Endothelial cell of umbilical vein (primary cell): Measurements from ENCODE around the gene CCDC30. TPM values are rescaled to one million over a fixed set of nuclear protein-coding genes. Genes with fewer than 3 reads are reported as not detected.

Source experiments
- BruUV-seq: library from RNA; stranded (reverse); fragments of 400-500 nt; replicated peaks from 2 replicates; lab custom pipeline; 2021; lab: Mats Ljungman, UMichigan
- CTCF ChIA-PET: fragments of 300-600, 350-600 bp; sonication (Branson Sonifier 250); formaldehyde crosslinking; loops from one replicate; lab custom pipeline; 2021; ENCODE audit warnings: antibody characterized with exemption, inconsistent platforms; lab: Charles Lee
- POLR2A ChIA-PET: fragments of 300-600, 350-600 bp; sonication (Branson Sonifier 250); formaldehyde crosslinking; loops from one replicate; lab custom pipeline; 2021; ENCODE audit warnings: antibody characterized with exemption, inconsistent platforms; lab: Charles Lee
- DNase-seq: peaks from one replicate; pipeline ENCODE4 v3.0.0-alpha.2; 2011; ENCODE audit warnings: low read depth, low spot score
- FAIRE-seq: peaks from 2 replicates; lab custom pipeline; 2011; peaks lifted over from hg19 to GRCh38; lab: Jason Lieb, UNC
- H2AFZ ChIP-seq: 2 replicates; pipeline ENCODE4 v1.6.0; 2012; ENCODE audit warnings: low read depth, low read length, control low read depth, inconsistent platforms
- H3K27ac ChIP-seq: 2 replicates; pipeline ENCODE4 v1.5.1; 2011; ENCODE audit warnings: low read depth, mild to moderate bottlenecking, control low read depth, low read length, moderate library complexity; ENCODE audit not compliant: insufficient read depth
- H3K27me3 ChIP-seq, 2 experiments: 2 replicates each; pipeline versions ENCODE4 v1.6.0 to v1.6.1; 2011; ENCODE audit warnings: low read length in 2 of 2, mixed read lengths in 1 of 2; ENCODE audit not compliant: control insufficient read depth in 2 of 2, insufficient read depth in 2 of 2
- H3K36me3 ChIP-seq, 2 experiments: 2 replicates in 1 of 2; 3 replicates in 1 of 2; pipeline ENCODE4 v1.5.1; 2011; ENCODE audit warnings: low read length in 2 of 2, mild to moderate bottlenecking in 1 of 2, moderate library complexity in 1 of 2; ENCODE audit not compliant: control insufficient read depth in 2 of 2, insufficient read depth in 2 of 2; ENCODE audit errors: extremely low read depth in 1 of 2
- H3K4me1 ChIP-seq: 3 replicates; pipeline ENCODE4 v1.5.1; 2011; ENCODE audit warnings: mild to moderate bottlenecking, low read length; ENCODE audit not compliant: control insufficient read depth, insufficient read depth; ENCODE audit errors: extremely low read depth
- H3K4me2 ChIP-seq: 2 replicates; pipeline ENCODE4 v1.6.1; 2011; ENCODE audit warnings: low read length, control low read depth, mixed read lengths; ENCODE audit not compliant: insufficient read depth
- H3K4me3 ChIP-seq, 3 experiments: fragments of 200-600 bp in 1 of 3; sonication (generic), shearing (Covaris generic) in 1 of 3; replicated peaks in 1 of 3; 2 replicates each; pipeline ENCODE4 v1.5.1; 2011 to 2016; ENCODE audit warnings: control low read depth in 3 of 3, low read length in 3 of 3, mild to moderate bottlenecking in 2 of 3, inconsistent platforms in 1 of 3, low read depth in 1 of 3, moderate library complexity in 1 of 3; ENCODE audit not compliant: insufficient read depth in 1 of 3
- H3K79me2 ChIP-seq: 2 replicates; pipeline ENCODE4 v1.6.0; 2012; ENCODE audit warnings: low read length, inconsistent platforms; ENCODE audit not compliant: control insufficient read depth, insufficient read depth
- H3K9ac ChIP-seq: replicated peaks from 2 replicates; pipeline ENCODE3; 2011; ENCODE audit warnings: low read length, control low read depth; ENCODE audit not compliant: insufficient read depth; ENCODE audit errors: extremely low read depth
- H3K9me1 ChIP-seq: replicated peaks from 3 replicates; pipeline ENCODE4 v1.6.0; 2011; ENCODE audit warnings: mild to moderate bottlenecking, low read length; ENCODE audit not compliant: control insufficient read depth, insufficient read depth; ENCODE audit errors: extremely low read depth
- H3K9me3 ChIP-seq: replicated peaks from 2 replicates; pipeline ENCODE4 v1.5.1; 2012; ENCODE audit warnings: low read length, inconsistent platforms; ENCODE audit not compliant: control insufficient read depth, insufficient read depth
- H4K20me1 ChIP-seq: replicated peaks from 2 replicates; pipeline ENCODE3; 2011; ENCODE audit warnings: mild to moderate bottlenecking, low read length; ENCODE audit not compliant: control insufficient read depth, insufficient read depth; ENCODE audit errors: extremely low read depth
- EZH2 ChIP-seq: IDR thresholded peaks from 2 replicates; pipeline ENCODE4 v1.6.1; 2012; ENCODE audit warnings: borderline replicate concordance, low read depth, mild to moderate bottlenecking, moderate library complexity, low read length, inconsistent platforms; ENCODE audit not compliant: severe bottlenecking
- FOS ChIP-seq: IDR thresholded peaks from 2 replicates; pipeline ENCODE4 v1.6.1; 2011; ENCODE audit warnings: mild to moderate bottlenecking, low read length, moderate library complexity, borderline replicate concordance; ENCODE audit not compliant: insufficient read depth
- GATA2 ChIP-seq: IDR thresholded peaks from 2 replicates; pipeline ENCODE4 v1.7.0; 2011; ENCODE audit warnings: low read depth, mild to moderate bottlenecking, moderate library complexity, mixed read lengths, low read length; ENCODE audit not compliant: insufficient read length, insufficient read depth
- JUN ChIP-seq: IDR thresholded peaks from 2 replicates; pipeline ENCODE4 v1.6.1; 2011; ENCODE audit warnings: borderline replicate concordance, low read depth; ENCODE audit not compliant: insufficient read length, insufficient read depth
- MYC ChIP-seq: IDR thresholded peaks from one replicate; pipeline ENCODE4 v1.6.1; 2011; ENCODE audit warnings: mild to moderate bottlenecking, low read depth, low read length
- POLR2A ChIP-seq: IDR thresholded peaks from 2 replicates; pipeline ENCODE4 v1.6.1; 2012; ENCODE audit warnings: low read depth, mild to moderate bottlenecking, control low read depth, low read length
- POLR2AphosphoS5 ChIP-seq: IDR thresholded peaks from 2 replicates; pipeline ENCODE4 v1.6.1; 2012; ENCODE audit warnings: low read depth, mild to moderate bottlenecking, control low read depth, low read length, moderate library complexity; ENCODE audit not compliant: insufficient read depth
- dilution Hi-C: fragments of 300-500 bp; cut with MboI; formaldehyde crosslinking; loops from one replicate; pipeline ENCODE4 v1.15.0; 2019; ENCODE audit warnings: low sequenced_read_pairs; ENCODE audit not compliant: extremely low pct_ligation_motif_present
- intact Hi-C: fragments of 100-400 bp; cut with micrococcal nuclease; formaldehyde crosslinking; loops from one replicate; pipeline ENCODE4 v1.10.0; 2022
- polyA plus RNA-seq, 4 experiments: library from polyadenylated mRNA; depleted of rRNA in 3 of 4; stranded (reverse) in 3 of 4; unstranded in 1 of 4; fragments of >200 nt; gene quantifications; 2 replicates each; pipeline versions ENCODE4 v1.2.1 to v1.2.3, GENCODE V29; 2011 to 2012; ENCODE audit warnings: missing spikeins in 1 of 4
- total RNA-seq: library from RNA; stranded (reverse); gene quantifications from 2 replicates; pipeline ENCODE4 v1.2.3, GENCODE V29; 2021
- TF ChIP-seq, protein P1 (sequence below), 2 donors: IDR thresholded peaks; 1 replicate in 1 of 2; 2 replicates in 1 of 2; pipeline ENCODE4 v1.5.1; 2011; ENCODE audit warnings: low read length in 2 of 2, mild to moderate bottlenecking in 2 of 2, moderate library complexity in 2 of 2, control low read depth in 1 of 2, inconsistent platforms in 1 of 2, low read depth in 1 of 2; ENCODE audit not compliant: insufficient read depth in 1 of 2; ENCODE audit errors: extremely low read depth in 1 of 2
- TF ChIP-seq, protein P2 (sequence below): IDR thresholded peaks from 2 replicates; pipeline ENCODE4 v1.6.1; 2011; ENCODE audit not compliant: insufficient read depth, insufficient read length

CCDC30 gene
- total and polyA plus RNA-seq, 2 donors (not counting 3 experiments of a cell fraction or from before 2014, with no cell fraction given), result 0.19 to 2.9 TPM

DNA sequence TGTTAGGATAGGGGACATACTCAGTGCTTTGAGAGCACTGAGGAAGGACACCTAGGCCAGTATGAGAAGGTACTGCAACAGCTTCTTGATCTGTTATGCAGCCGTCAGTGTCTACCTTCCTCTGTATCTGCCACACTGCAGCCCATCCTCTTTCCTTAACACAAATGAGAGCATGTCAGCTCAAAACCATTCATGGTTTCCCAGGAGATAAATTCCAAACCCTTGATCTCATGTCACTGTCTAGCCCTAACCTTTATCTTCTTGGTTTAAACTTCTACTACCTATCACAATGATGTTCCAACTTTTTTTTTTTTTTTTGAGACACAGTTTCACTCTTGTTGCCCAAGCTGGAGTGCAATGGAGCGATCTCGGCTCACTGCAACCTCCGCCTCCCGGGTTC lies 8.7 kb upstream of the CCDC30 start:
- ChIA-PET CTCF (interaction anchor here (1.3 kb wide), 1 partner anchor 9 kb away, joined by 5 read pairs; no protein-coding TSS in a partner anchor), POLR2A (interaction anchor here (0.7 kb wide), 2 partner anchors 158 to 226 kb away, joined by 5 to 6 read pairs; no protein-coding TSS in a partner anchor)
- Histone ChIP-seq H3K4me3 (no peak overlapping the region), H3K9me1 (no peaks in the 10 kb centered on the region), H3K4me1 (peaks cover 5% of the 10 kb centered on the region), H2AFZ (no peak overlapping the region), H3K9me3 (no peaks in the 10 kb centered on the region), H3K79me2 (no peaks in the 10 kb centered on the region), H3K27ac (no peak overlapping the region), H3K9ac (no peak overlapping the region), H3K36me3 (no peaks in the 10 kb centered on the region), H4K20me1 (no peaks in the 10 kb centered on the region), H3K27me3 (no peaks in the 10 kb centered on the region), H3K4me2 (no peak overlapping the region)
- BruUV-seq, result no TSS peak
- dilution Hi-C loops (no loop called here), intact Hi-C loops (no loop called here)
- TF ChIP-seq FOS (no peak), GATA2 (no peak), EZH2 (no peak), POLR2AphosphoS5 (no peak), MYC (no peak), JUN (no peak), POLR2A (no peak)
- TF ChIP-seq, protein P1, sequence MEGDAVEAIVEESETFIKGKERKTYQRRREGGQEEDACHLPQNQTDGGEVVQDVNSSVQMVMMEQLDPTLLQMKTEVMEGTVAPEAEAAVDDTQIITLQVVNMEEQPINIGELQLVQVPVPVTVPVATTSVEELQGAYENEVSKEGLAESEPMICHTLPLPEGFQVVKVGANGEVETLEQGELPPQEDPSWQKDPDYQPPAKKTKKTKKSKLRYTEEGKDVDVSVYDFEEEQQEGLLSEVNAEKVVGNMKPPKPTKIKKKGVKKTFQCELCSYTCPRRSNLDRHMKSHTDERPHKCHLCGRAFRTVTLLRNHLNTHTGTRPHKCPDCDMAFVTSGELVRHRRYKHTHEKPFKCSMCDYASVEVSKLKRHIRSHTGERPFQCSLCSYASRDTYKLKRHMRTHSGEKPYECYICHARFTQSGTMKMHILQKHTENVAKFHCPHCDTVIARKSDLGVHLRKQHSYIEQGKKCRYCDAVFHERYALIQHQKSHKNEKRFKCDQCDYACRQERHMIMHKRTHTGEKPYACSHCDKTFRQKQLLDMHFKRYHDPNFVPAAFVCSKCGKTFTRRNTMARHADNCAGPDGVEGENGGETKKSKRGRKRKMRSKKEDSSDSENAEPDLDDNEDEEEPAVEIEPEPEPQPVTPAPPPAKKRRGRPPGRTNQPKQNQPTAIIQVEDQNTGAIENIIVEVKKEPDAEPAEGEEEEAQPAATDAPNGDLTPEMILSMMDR (IDR thresholded peaks at IDR 0.05; ENCODE audit: extremely low read depth in 1 of 2, insufficient read depth in 1 of 2, low read depth in 1 of 2, low read length in 2 of 2), result no peak
- TF ChIP-seq, protein P2, sequence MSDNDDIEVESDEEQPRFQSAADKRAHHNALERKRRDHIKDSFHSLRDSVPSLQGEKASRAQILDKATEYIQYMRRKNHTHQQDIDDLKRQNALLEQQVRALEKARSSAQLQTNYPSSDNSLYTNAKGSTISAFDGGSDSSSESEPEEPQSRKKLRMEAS, result no peak
- no peak for DNase-seq
- no peak for FAIRE-seq
